ENCODE measurements around the gene TTC7B. TPM values are rescaled to one million over a fixed set of nuclear protein-coding genes. Genes with fewer than 3 reads are reported as not detected.

TTC7B gene
- total RNA-seq, 2 experiments from 2014 or later = 1.2 to 1.3 TPM

DNA sequence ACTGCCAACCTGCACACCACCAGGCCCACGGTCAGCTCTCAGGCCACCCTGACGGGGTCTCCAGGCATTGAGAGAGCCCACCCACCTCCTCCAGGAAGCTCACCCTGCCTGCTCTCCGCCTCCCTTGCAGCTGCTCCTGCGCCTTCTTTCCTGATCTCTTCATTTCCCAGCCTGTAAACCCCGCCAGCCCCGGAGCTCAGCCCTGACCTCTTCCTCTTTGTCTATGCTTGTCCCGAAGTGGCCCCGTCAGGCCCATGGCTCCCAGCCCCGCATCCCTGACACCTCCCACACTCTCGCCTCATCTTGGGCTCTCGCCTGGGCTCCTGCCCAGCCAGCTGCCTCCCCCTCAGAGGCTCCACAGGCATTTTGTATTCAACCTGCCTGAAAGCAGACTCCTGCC is 280.1 kb downstream of the TTC7B start:
- no peak overlapping the region for H3K4me3 Mint-ChIP-seq
- H3K36me3 Mint-ChIP-seq (ENCODE audit: low read depth) = no peaks in the 10 kb centered on the region
- ATAC-seq (ENCODE audit: poor library complexity) = no peak
- H3K36me3 ChIP-seq (ENCODE audit: insufficient read depth, low read length) = no peaks in the 10 kb centered on the region
- DNase-seq = no peak
- no peak overlapping the region for H3K4me3 ChIP-seq (ENCODE audit: low read length)
- TF ChIP-seq, protein P1, sequence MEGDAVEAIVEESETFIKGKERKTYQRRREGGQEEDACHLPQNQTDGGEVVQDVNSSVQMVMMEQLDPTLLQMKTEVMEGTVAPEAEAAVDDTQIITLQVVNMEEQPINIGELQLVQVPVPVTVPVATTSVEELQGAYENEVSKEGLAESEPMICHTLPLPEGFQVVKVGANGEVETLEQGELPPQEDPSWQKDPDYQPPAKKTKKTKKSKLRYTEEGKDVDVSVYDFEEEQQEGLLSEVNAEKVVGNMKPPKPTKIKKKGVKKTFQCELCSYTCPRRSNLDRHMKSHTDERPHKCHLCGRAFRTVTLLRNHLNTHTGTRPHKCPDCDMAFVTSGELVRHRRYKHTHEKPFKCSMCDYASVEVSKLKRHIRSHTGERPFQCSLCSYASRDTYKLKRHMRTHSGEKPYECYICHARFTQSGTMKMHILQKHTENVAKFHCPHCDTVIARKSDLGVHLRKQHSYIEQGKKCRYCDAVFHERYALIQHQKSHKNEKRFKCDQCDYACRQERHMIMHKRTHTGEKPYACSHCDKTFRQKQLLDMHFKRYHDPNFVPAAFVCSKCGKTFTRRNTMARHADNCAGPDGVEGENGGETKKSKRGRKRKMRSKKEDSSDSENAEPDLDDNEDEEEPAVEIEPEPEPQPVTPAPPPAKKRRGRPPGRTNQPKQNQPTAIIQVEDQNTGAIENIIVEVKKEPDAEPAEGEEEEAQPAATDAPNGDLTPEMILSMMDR (IDR thresholded peaks at IDR 0.05) = no peak
- no peaks in the 10 kb centered on the region for H3K9me3 Mint-ChIP-seq
- POLR2A ChIA-PET = no interaction called here
- intact Hi-C loops (cut with DNase I, micrococcal nuclease) = no loop called here
- no peaks in the 10 kb centered on the region for H3K27me3 ChIP-seq (ENCODE audit: control insufficient read depth in 1 of 2, insufficient read depth in 2 of 2, low read length in 2 of 2)
- H3K27ac ChIP-seq (ENCODE audit: low read depth in 1 of 2, low read length in 2 of 2) = no peak overlapping the region
- peaks cover 0 to under 1% of the 10 kb centered on the region in 2 experiments for H3K9me3 ChIP-seq (ENCODE audit: control insufficient read depth in 1 of 2, insufficient read depth in 1 of 2, low read length in 2 of 2)
- H3K27ac Mint-ChIP-seq = no peak overlapping the region
- H3K4me1 ChIP-seq (ENCODE audit: insufficient read depth, low read length) = no peaks in the 10 kb centered on the region
- CTCF ChIA-PET = no interaction called here
- no peaks in the 10 kb centered on the region for H3K27me3 Mint-ChIP-seq
- no peaks in the 10 kb centered on the region for H3K4me1 Mint-ChIP-seq (ENCODE audit: low read depth)

DNA sequence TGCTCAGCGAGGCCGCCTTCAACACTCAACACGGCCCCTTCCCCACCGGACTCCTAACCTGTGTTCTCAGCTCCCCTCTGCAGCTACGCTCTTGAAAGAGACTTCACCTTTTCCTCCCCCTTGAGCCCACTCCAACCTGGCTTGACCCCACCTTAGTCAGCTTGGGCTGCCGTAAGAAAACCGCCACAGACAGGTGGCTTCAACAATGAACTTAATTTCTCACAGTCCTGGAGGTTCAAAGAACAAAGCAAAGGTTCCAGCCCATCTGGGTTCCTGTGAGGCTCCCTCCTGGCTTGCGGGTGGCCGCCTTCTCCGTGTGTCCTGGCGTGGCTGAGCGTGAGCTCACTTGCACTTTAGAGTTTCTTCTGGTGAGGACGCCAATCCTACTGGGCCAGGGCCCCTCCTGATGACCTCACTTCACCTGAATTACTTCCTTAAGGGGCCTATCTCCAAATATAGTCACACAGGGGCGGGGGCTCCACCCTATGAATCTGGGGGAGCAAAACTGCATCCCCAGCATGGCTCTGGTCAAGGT is 280.6 kb downstream of the TTC7B start:
- POLR2A ChIA-PET = no interaction called here
- H3K27ac ChIP-seq (ENCODE audit: low read depth in 1 of 2, low read length in 2 of 2) = no peak overlapping the region
- no peaks in the 10 kb centered on the region for H3K27me3 ChIP-seq (ENCODE audit: control insufficient read depth in 1 of 2, insufficient read depth in 2 of 2, low read length in 2 of 2)
- H3K27me3 Mint-ChIP-seq = no peaks in the 10 kb centered on the region
- no peak for DNase-seq
- H3K4me1 ChIP-seq (ENCODE audit: insufficient read depth, low read length) = no peaks in the 10 kb centered on the region
- H3K9me3 Mint-ChIP-seq = no peaks in the 10 kb centered on the region
- H3K9me3 ChIP-seq (ENCODE audit: control insufficient read depth in 1 of 2, insufficient read depth in 1 of 2, low read length in 2 of 2) = no peaks in the 10 kb centered on the region
- TF ChIP-seq, protein P1 (IDR thresholded peaks at IDR 0.05) = no peak
- H3K27ac Mint-ChIP-seq = no peak overlapping the region
- intact Hi-C loops (cut with DNase I, micrococcal nuclease) = no loop called here
- H3K4me3 ChIP-seq (ENCODE audit: low read length) = no peak overlapping the region
- no peaks in the 10 kb centered on the region for H3K36me3 ChIP-seq (ENCODE audit: insufficient read depth, low read length)
- ATAC-seq (ENCODE audit: poor library complexity) = no peak
- H3K4me3 Mint-ChIP-seq = no peak overlapping the region
- H3K36me3 Mint-ChIP-seq (ENCODE audit: low read depth) = no peaks in the 10 kb centered on the region
- CTCF ChIA-PET = no interaction called here
- H3K4me1 Mint-ChIP-seq (ENCODE audit: low read depth) = no peaks in the 10 kb centered on the region

DNA sequence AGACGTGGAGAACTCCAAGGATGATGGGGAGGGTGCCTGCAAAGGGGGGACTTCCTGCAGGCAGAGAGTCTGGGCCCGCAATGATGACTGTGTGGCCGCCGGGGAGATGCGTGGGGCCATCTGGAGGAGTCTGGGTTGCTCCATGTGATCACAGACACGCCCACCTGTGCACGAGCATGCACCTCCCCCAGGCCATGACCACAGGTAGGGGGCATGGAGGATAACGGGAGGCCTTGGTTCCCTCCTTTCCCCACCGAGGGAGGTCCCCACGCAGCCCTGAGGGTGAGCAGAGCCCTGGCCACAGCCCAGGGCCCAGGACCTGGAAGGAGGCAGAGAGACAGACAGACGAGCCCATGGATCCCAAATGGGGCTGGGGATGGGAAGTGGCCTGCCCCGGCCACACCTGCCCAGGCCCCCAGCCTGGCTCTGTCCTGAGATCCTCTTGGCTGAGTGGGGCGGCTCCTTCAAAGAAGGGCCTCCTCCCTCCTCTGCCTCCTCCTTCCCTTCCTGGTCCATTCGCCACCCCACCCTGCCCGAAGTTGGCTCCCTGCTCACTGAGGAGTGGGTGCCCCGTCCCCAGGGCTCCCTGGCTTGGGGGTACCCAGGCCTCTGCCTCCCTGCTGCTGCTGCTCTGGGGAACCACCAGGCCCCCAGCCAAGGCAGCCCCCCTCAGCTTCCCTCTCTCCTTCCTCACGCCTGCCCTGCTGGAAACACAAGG is 281.2 kb downstream of the TTC7B start:
- H3K36me3 Mint-ChIP-seq (ENCODE audit: low read depth) = no peaks in the 10 kb centered on the region
- Histone ChIP-seq H3K4me1 (ENCODE audit: insufficient read depth, low read length) (no peaks in the 10 kb centered on the region), H3K36me3 (ENCODE audit: insufficient read depth, low read length) (no peaks in the 10 kb centered on the region), H3K27me3 (ENCODE audit: control insufficient read depth in 1 of 2, insufficient read depth in 2 of 2, low read length in 2 of 2) (no peaks in the 10 kb centered on the region), H3K9me3 (ENCODE audit: control insufficient read depth in 1 of 2, insufficient read depth in 1 of 2, low read length in 2 of 2) (no peaks in the 10 kb centered on the region), H3K27ac (ENCODE audit: low read depth in 1 of 2, low read length in 2 of 2) (no peak overlapping the region), H3K4me3 (ENCODE audit: low read length) (no peak overlapping the region)
- TF ChIP-seq, protein P1 (IDR thresholded peaks at IDR 0.05) = no peak
- no peak overlapping the region for H3K4me3 Mint-ChIP-seq
- ChIA-PET POLR2A (no interaction called here), CTCF (no interaction called here)
- DNase-seq = no peak
- ATAC-seq (ENCODE audit: poor library complexity) = no peak
- H3K27ac Mint-ChIP-seq = no peak overlapping the region
- H3K27me3 Mint-ChIP-seq = no peaks in the 10 kb centered on the region
- intact Hi-C loops (cut with DNase I, micrococcal nuclease) = no loop called here
- no peaks in the 10 kb centered on the region for H3K9me3 Mint-ChIP-seq
- H3K4me1 Mint-ChIP-seq (ENCODE audit: low read depth) = no peaks in the 10 kb centered on the region

Measured in CD4-positive, alpha-beta T cell (primary cell).